DND-41 (cell line): ENCODE data around the gene TMEM86A.

Experiments used
- EZH2 ChIP-seq: IDR thresholded peaks from 3 replicates; pipeline ENCODE4 v1.6.1; 2012; ENCODE audit warnings: borderline replicate concordance, low read depth, mild to moderate bottlenecking, moderate library complexity, low read length, inconsistent platforms; ENCODE audit not compliant: severe bottlenecking
- TF ChIP-seq, protein P1 (sequence below): IDR thresholded peaks from 2 replicates; pipeline ENCODE4 v1.5.1; 2012; ENCODE audit warnings: borderline replicate concordance, low read length, moderate library complexity, mild to moderate bottlenecking; ENCODE audit not compliant: poor library complexity, severe bottlenecking; ENCODE audit errors: extremely low read depth

DNA sequence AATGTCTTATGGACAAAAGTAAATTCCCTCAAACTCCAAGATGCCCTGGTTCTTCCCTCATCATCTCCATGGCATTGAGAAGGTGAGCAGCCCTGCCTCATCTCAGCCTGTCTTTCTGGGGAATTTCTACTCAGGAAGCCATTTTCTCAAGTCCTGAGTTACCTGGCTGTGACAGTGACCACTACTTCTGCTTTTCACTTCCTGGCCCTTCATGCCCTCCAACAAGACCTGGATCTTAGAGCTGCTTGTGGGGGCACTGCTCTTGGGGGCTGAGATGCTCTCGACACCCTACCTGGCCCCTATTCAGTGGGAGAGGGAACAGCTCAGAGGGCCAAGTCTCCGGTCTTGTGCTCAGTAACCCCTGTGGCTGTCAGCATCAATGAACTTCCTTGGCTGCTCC, 32.9 kb downstream of the TMEM86A start:
- TF ChIP-seq, protein P1, sequence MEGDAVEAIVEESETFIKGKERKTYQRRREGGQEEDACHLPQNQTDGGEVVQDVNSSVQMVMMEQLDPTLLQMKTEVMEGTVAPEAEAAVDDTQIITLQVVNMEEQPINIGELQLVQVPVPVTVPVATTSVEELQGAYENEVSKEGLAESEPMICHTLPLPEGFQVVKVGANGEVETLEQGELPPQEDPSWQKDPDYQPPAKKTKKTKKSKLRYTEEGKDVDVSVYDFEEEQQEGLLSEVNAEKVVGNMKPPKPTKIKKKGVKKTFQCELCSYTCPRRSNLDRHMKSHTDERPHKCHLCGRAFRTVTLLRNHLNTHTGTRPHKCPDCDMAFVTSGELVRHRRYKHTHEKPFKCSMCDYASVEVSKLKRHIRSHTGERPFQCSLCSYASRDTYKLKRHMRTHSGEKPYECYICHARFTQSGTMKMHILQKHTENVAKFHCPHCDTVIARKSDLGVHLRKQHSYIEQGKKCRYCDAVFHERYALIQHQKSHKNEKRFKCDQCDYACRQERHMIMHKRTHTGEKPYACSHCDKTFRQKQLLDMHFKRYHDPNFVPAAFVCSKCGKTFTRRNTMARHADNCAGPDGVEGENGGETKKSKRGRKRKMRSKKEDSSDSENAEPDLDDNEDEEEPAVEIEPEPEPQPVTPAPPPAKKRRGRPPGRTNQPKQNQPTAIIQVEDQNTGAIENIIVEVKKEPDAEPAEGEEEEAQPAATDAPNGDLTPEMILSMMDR, result no peak
- no peak for TF ChIP-seq EZH2
